Occipital lobe (tissue), 2 donors: ENCODE data around the gene C3. TPM values are rescaled to one million over a fixed set of nuclear protein-coding genes. Genes with fewer than 3 reads are reported as not detected.

Source experiments
- DNase-seq: peaks from one replicate; lab custom pipeline; 2025; lab: John Stamatoyannopoulos, UW
- total RNA-seq: library from RNA; depleted of rRNA; stranded (reverse); fragments of >200 nt; gene quantifications from one replicate; pipeline ENCODE4 v1.2.3, GENCODE V29; 2014

Gene C3
- total RNA-seq, 1 donor from 2014 or later = 12.3 TPM

DNA sequence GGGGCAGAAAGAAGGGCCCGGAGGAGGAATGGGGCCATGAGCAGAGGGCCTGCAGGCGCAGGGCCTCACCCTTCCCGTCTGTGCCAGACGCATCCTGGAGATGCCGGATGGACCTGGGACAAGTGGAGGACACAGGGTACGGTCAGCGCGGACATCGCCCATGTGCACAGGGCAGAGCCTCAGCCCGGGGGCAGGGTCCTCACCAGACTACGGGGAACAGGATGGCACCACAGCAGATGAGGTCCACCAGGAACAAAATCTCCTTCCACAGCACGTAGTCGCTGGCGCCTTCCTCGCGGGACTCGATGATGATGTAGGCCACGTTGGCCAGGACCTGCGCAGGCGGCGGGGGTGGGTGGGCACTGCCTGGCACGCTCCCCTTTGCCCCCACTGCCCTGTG, 11.4 kb upstream of the C3 start:
- no peak for DNase-seq

DNA sequence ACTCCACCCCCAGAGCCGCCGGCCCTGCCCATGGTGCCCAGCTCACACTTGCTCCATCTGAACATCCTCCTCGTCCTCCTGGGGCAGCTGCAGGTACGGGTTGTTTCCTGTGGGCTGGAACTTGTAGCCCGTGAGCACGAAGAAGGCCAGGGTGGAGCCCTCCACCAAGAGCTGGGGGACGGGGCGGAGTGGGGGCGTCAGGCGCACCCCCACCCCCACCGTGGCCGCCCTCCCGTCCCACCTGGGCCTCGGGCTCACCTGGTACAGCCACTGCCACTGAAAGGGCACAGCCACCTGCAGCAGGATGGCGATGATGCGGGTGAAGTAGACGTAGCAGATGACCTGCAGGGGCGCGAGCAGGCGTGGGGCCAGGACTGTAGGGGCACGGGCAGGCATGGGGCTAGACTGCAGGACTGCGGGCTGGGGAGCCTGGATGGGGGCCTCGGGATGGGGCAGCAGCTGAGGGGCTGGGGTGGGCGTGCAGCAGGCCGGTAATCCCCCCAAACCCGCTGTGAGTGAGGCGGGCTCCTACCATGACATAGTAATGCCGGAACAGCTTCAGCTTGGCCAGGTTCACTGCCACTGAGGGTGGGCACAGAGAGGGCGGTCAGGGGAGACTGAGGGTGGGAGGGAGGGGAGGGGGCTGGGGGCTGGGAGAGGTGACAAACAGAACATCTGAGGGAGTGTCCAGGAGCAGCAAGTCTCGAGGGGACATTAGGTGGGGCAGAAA, 10.7 kb upstream of the C3 start:
- DNase-seq = no peak

DNA sequence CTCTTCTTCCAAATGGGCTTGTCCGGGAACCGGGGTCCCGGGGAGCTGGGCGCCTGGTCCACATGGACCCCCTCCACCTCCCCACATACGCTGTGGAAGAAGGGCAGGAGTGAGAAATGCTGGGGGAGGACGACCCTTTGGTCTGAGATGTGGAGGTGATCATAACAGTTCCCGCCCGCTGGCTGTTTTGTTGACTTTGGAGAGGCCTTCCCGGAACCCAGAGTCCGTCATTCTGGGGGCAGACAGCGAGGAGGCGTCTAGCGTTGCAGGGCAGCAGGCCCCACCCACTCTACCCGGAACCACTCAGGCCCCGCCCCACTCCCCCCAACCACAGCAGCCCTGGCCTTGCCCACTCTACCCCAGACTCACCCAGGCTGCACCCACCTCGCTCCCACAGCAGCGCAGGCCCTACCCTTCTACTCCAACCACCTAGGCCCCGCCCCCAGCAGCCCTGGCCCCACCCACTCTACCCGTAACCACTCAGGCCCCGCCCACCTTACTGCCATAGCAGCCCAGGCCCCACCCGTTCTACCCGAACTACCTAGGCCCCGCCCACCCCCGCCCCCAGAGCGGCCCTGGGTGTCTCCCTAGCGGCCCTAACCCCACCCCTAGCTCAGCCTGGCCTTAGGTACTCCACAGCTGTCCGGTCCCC, 9.8 kb upstream of the C3 start:
- no peak for DNase-seq

DNA sequence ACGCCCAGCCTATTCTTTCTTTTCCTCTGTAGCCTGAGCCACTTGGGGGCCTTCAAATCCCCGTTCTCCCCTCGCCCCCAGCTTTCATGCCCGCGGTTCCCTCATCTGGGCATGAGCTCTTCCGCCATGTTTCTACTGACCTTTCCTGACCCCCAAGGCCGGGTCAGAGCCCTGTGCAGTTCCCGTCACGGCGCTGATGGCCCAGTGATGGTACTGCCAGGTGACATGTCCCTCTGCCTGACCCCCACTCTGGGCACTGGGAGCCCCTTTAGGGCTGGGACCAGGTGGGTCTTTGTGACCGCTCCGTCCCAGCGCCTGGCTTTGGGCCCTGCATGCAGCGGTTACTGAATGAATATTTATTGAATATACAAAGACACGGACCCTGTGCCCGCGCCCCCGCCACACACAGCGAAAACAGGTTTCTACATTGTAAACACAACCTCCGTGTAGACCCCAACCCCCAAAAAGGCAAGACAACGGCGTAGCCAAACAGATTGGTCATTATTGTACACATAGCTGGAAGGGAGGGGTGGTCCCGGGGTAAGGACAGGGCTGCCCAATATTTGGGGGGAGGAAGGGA, 9.2 kb upstream of the C3 start:
- no peak for DNase-seq

DNA sequence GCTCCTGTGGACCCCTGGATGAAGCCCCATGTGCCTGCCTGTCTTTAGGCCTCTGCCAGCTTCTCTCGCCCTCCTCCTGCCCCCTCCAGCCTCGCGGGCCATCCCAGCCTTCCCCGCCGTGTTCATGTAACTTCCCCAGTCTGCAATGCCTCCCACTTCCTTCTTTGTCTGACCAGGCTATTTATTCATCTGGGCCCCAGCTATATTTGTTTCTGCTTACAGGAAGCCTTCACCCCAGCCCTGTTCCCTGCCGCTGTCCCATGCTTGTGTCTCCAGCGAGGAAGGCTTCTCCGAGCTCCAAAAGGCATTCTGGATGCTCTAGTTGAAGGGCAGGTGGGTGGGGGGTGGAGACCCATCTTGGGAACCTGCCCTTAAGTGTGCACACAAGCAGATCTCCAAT, 7.9 kb upstream of the C3 start:
- DNase-seq = no peak

DNA sequence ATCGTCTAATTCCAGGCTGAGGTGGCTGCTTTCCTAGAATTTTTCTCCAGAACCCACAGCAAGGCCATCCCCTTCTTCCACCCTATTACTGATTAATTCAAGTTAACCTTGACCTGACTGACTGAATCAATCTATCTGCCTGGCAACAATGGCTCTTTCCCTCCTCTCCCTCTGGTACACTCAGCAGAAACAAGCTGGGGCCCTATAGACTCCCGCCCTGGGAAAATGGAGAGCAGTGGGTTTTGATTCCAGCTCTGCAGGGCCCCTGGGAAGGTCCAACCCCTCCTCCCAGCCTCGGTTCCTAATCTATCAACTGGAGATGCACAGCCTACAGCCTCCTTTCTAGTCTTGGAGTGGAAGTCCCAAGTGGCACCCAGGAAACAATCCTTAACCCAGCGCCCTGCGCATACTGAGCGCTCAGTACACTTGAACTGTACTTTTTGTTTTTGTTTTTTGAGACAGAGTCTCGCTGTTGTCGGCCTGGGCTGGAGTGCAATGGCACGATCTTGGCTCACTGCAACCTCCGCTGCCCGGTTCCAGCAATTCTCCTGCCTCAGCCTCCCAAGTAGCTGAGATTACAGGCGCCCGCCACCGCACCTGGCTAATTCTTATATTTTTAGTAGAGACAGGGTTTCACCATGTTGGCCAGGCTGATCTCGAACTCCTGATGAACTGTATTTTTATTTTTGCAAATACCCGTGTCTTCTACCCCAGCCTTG, 5.2 kb upstream of the C3 start:
- no peak for DNase-seq

DNA sequence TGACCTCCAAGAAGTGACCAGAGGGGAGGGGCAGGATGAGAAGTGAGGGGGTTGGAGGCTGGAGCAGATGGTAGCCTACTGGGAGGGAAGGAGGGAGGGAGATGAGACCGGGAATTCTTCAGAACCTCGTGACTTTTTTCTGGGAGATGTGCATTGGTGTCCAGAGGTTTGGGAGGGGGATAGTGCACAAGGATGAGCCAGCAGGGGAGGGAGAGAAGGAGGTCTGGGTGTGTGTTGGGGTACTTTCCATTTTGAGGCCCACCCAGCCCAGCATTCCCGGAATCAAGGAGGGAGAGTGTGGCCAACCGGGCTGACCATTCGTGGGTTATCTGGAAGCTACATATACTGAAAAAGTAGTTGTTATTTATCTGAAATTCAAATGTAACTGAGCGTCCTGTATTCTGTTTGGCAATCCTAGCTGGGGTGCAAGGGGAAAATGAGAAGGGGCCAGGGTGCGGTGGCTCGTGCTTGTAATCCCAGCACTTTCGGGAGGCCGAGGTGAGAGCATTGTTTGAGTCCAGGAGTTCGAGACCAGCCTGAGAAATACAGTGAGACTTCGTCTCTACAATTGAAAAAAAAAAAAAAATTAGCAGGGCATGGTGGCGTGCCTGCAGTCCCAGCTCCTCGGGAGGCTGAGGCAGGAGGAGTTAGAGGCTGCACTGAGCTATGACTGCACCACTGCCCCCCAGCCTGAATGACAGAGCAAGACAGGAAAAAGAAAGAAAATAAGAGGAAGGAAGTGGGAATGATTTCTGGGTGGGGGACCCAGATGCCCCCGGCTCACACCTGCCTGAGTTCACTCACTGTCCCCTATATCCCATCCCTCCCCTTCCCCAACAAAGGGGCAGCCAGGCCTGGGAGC, 4.4 kb upstream of the C3 start:
- no peak for DNase-seq

DNA sequence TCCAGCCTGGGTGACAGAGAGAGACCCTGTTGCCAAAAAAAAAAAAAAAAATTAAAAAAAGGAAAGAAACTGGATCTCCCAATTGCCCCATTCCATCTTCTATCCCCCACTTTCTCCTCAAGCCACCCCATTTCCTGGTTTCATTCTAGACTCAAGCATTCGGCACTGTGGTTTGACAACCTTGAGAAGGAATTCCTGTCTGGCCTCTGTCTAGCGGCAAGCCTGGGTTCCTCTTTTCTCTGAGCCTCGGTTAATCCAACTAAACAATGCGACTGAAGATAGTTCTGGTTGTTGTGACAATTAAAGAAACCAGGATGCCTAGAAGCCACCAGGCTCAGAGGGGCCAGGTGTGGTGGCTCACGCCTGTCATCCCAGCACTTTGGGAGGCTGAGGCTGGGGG, 3.3 kb upstream of the C3 start:
- DNase-seq = no peak

DNA sequence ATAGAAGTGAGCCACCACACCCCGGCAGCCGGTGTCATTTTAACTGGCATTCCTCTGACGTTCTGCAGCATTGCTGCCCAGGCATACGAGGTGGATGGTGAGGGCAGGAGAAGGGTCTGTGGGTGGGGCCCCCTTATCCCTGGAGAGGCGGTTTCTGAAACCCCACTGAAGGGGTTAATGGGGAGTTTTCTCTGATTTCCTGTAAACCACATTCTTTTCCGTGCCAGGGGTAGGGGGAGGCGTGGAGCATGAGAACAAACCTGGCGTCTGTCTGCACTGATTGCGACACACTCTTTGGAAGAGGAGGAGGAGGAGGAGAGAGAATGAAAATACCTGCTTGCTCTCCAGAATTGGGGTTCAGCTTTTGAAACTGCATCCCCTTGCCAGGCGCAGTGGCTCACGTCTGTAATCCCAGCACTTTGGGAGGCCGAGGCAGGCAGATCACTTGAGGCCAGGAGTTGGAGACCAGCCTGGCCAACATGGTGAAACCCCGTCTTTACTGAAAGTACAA, 2.7 kb upstream of the C3 start:
- no peak for DNase-seq

DNA sequence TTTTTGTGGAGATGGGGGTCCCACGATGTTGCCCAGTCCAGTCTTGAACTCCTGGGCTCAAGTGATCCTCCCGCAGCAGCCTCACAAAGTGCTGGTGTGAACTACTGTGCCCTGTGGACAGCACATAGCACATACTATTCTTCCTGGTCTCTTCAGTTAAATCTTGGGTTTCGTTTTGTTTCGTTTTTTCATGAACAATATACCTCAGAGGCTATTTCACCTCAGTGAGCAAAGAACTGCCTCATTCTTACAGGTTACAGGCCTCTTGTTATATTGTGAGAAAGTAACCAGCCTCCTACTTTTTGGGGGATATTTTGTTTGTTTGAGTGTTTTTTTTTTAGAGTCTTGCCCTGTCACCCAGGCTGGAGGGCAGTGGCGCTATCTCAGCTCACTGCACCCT, 1.3 kb upstream of the C3 start:
- no peak for DNase-seq

DNA sequence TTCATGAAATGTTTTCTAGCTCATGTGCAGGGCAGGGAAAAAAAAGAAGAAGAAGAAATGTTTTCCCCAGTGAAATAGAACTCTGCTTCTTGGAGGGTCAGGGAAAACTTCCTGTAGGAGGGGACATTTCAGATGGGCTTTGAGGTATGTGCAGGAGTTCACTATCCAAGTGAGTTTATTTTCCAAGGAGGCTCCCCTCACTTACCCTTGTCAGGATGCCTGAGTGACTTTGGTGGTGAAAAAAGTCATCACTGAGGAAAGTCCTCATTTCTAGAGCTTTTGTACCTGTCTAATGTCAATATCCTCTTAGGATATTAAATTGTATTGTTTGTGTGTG, 656 bp upstream of the C3 start:
- no peak for DNase-seq

DNA sequence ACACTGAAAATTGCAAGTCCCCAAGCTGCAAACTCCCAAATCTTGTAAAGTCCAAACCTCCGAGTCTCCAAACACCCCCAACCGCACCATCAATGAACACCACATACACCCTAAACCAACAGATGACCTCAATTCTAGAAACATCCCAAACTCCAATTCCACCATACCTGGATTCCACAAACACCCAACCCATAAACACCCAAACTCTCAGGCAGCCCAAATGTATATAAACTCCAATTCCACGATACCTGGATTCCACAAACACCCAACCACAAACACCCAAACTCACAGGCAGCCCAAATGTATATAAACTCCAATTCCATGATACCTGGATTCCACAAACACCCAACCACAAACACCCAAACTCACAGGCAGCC, 470 bp downstream of the C3 start:
- DNase-seq = no peak

DNA sequence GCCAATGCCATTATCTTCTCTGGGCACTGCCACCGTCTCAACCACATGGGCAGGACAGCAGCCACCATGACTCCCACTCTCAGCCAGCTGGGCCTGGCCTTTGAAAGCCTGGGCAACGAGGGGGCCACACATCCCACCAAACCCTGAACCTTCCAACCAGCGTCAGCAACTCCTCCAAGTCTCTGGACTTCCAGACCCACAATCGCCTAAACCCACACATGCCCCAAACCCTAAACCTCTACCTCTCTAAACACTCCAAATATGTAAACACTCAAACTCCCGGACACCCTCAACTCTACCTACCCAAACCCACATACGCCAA, 949 bp downstream of the C3 start:
- no peak for DNase-seq

DNA sequence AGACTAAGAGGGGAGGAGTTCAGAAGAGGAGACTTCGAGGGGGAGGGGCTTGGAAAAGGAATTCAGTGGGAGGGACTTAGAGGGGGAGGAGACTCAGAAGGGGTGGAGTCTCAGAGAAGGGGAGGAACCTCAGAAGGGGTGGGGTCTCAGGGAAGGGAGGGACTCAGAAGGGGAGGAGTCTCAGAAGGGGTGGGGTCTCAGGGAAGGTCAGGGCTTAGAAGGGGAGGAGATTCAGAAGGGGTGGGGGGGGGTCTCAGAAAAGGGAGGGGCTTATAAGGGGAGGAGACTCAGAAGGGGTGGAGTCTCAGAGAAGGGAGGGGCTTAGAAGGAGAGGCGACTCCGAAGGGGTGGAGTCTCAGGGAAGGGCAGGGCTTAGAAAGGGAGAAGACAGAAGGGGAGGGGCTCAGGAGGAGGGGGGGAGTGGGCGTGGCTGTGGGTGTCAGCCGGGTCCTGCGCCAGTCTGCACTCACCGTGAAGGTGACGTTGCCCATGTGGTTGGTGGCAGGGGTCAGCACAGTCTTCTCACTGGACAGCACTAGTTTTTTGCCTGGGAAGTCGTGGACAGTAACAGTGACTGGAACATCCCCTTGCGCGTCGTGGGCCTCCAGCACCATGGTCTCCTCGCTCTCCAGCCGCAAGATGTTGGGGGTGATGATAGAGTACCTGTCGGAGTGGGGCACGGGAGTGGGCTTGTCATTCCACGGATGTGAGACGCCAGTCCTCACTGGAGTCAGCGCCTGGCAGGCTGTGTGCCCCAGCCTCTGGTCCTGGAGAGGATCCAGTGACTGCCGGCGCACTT, 1.5 kb downstream of the C3 start:
- DNase-seq = no peak

DNA sequence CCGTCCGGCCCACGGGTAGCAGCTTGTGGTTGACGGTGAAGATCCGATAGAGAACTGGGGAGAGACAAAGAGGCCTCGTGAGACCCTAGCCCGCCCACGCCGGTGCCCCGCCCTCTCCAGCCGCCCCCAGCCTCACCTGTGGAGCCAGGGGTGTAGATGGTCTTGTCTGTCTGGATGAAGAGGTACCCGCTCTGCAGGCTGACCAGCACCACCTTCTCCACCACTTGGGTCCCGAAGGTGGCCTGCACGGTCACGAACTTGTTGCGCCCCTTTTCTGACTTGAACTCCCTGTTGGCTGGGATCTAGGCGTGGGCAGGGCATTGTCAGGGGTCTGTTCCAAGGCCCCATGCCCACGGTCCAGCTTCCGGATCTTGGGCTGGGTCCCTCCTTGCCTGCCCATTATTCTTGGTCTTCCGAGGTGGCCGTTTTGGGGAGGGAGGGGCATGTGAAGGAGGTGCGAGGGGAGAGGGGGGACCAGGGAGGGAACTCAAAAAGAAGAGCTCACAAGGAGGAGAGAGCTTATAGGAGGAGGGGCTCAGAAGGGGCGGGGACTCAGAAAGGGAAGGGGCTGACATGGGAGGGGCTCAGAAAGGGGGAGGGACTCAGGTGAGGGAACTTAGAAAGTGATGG, 2.2 kb downstream of the C3 start:
- DNase-seq = no peak

DNA sequence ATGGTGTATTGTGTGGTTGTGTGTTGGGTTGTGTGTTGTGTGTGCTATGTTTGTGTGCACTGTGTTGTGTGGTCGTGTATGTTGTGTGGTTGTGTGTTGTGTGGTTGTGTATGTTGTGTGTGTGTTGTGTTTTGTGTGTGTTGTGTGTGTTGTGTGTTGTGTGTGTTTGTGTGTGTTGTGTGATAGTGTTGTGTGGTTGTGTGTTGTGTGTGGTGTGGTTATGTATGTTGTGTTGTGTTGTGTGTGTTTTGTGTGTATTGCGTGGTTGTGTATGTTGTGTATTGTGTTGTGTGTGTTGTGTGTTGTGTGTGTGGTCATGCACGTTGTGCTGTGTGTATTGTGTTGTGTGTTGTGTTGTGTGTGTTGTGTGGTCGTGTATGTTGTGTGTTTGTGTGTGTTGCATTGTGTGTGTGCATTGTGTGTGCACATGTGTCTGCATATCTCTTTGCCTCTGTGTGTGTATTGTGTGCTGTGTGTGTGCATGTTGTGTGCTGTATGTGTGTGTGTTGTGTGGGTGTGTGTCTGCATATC, 2.9 kb downstream of the C3 start:
- no peak for DNase-seq

DNA sequence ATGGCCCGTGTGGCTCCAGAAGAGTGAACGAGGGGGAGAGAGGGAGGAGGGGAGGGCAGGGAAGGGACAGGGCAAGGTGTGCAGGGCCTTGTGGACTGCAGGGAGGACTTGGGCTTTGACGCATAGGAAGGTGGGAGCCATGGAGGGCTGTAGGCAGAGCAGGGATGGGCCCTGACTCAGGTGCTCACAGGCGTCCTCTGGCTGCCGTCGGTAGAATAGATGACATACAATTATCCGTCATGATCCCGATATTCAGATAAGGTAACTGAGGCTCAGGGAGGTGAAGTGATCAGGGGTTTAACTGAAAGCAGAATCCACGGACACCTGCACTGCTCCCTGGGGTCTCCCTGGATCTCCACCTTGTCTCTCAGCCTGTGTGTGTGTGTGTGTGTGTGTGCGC, 3.4 kb downstream of the C3 start:
- no peak for DNase-seq

DNA sequence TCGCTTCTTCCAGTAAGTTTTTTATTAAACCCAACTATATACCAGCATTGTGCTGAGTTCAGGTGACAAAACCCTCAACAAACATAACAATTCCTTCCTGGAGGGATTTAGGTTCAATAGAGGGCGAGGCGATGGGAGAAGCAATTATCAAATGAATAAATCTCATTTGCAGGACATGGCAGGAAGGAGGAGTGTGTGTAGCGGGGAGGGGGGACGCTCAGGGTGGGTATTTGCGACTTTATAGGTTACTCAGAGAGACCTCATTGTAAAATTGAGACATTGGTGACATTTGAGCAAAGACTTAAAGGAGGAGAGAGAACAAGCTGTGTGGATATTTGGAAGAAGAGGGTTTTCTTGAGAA, 3.9 kb downstream of the C3 start:
- no peak for DNase-seq

DNA sequence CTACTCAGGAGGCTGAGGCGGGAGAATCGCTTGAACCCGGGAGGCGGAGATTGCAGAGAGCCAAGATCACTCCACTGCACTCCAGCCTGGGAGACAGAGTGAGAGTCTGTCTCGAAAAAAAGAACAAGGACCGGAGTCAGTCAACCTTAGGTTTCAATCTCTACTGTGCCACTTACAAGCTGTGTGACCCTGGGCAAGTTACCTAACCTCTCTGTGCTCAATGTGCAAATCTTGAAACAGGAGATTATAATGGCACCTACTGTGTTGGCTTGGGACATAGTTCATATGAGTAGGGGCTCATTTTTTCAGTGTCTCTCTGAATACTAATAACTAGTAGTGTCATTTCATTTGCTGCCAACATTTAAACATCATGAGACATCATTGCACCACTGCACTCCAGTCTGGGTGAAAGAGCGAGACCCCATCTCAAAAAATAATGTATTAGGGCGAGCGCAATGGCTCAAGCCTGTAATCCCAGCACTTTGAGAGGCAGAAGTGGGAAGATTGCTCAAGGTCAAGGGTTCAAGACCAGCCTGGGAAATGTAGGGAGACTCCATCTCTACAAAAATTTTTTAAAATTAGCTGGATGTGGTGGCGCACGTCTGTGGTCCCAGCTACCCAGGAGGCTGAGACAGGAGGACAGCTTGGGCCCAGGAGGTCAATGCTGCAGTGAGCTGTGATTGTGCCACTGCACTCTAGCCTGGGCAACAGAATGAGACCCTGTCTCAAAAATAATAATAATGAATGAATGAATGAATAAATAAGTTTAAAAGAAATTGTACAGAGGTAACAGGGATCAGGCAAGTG, 5.5 kb downstream of the C3 start:
- no peak for DNase-seq
